Smooth muscle cell (in vitro differentiated cells): ENCODE results near the gene MAD1L1. TPM values are rescaled to one million over a fixed set of nuclear protein-coding genes. Genes with fewer than 3 reads are reported as not detected.

ENCODE experiments used
- DNase-seq: peaks from one replicate; lab custom pipeline; 2025; ENCODE audit not compliant: unreplicated experiment; lab: John Stamatoyannopoulos, UW
- H2AFZ ChIP-seq: fragments of 200-600 bp; sonication (generic); 2 replicates; pipeline ENCODE4 v1.6.0; 2016; ENCODE audit warnings: antibody characterized with exemption, low read depth, mild to moderate bottlenecking
- H3F3A ChIP-seq: fragments of 200-600 bp; sonication (generic); 2 replicates; pipeline ENCODE4 v1.6.0; 2017; ENCODE audit warnings: antibody characterized with exemption, low read depth
- H3K27ac ChIP-seq: fragments of 200-600 bp; sonication (generic); 2 replicates; pipeline ENCODE4 v1.5.1; 2016; ENCODE audit warnings: low read depth, mild to moderate bottlenecking
- H3K27me3 ChIP-seq: fragments of 200-600 bp; sonication (generic); 2 replicates; pipeline ENCODE4 v1.6.1; 2016; ENCODE audit warnings: low read depth, mild to moderate bottlenecking
- H3K36me3 ChIP-seq: fragments of 200-600 bp; sonication (generic); 2 replicates; pipeline ENCODE4 v1.5.1; 2016; ENCODE audit warnings: low read depth
- H3K4me1 ChIP-seq: fragments of 200-600 bp; sonication (generic); 2 replicates; pipeline ENCODE4 v1.5.1; 2016; ENCODE audit warnings: low read depth
- H3K4me2 ChIP-seq: fragments of 200-600 bp; sonication (generic); 2 replicates; pipeline ENCODE4 v1.6.0; 2016; ENCODE audit warnings: mild to moderate bottlenecking
- H3K4me3 ChIP-seq: fragments of 200-600 bp; sonication (generic); 2 replicates; pipeline ENCODE4 v1.5.1; 2016; ENCODE audit warnings: mild to moderate bottlenecking
- H3K79me2 ChIP-seq: fragments of 200-600 bp; sonication (generic); 2 replicates; pipeline ENCODE4 v1.6.0; 2016; ENCODE audit warnings: low read depth, mild to moderate bottlenecking
- H3K9ac ChIP-seq: fragments of 200-600 bp; sonication (generic); 2 replicates; pipeline ENCODE4 v1.6.0; 2016; ENCODE audit warnings: low read depth
- H3K9me3 ChIP-seq: fragments of 200-600 bp; sonication (generic); replicated peaks from 2 replicates; pipeline ENCODE4 v1.5.1; 2016; ENCODE audit warnings: low read depth
- H4K20me1 ChIP-seq: fragments of 200-600 bp; sonication (generic); 2 replicates; pipeline ENCODE4 v1.6.0; 2016; ENCODE audit warnings: low read depth
- CTCF ChIP-seq: fragments of 200-600 bp; sonication (generic); IDR thresholded peaks from 2 replicates; pipeline ENCODE4 v1.5.1; 2017; ENCODE audit warnings: borderline replicate concordance, mild to moderate bottlenecking, antibody characterized with exemption; ENCODE audit not compliant: insufficient read depth, poor library complexity, severe bottlenecking
- WGBS: methylation state at CpG from one replicate; pipeline ENCODE4 v1.1.7; 2016; ENCODE audit warnings: low lambda C conversion rate; 5-methylcytosine and 5-hydroxymethylcytosine counted together
- polyA plus RNA-seq: library from polyadenylated mRNA; unstranded; fragments of >200 nt; fragmentation: Nextera tagmentation; extraction: Ambion mirVana; gene quantifications from 2 replicates; pipeline ENCODE4 v1.2.1, GENCODE V29; 2016
- total RNA-seq: library from RNA; depleted of rRNA; stranded (reverse); fragments of >200 nt; gene quantifications from 2 replicates; pipeline ENCODE4 v1.2.3, GENCODE V29; 2014

Gene MAD1L1
- total and polyA plus RNA-seq, 2 experiments from 2014 or later = 33.4 to 60.7 TPM

GRCh38 chr7:2112261-2113198 lies 120.2 kb downstream of the MAD1L1 start:
- H4K20me1 ChIP-seq = peaks cover 15% of the 10 kb centered on the region
- peaks cover 39% of the 10 kb centered on the region for H3K4me1 ChIP-seq
- H2AFZ ChIP-seq = no peak overlapping the region
- H3K27me3 ChIP-seq = no peaks in the 10 kb centered on the region
- no peak overlapping the region for H3K4me3 ChIP-seq
- H3K79me2 ChIP-seq = no peaks in the 10 kb centered on the region
- H3K36me3 ChIP-seq = no peaks in the 10 kb centered on the region
- no peaks in the 10 kb centered on the region for H3F3A ChIP-seq
- no peaks in the 10 kb centered on the region for H3K9me3 ChIP-seq
- 91% methylated on average over 31 of the region's 31 CpGs for WGBS
- H3K27ac ChIP-seq = no peak overlapping the region
- no peak for TF ChIP-seq CTCF
- H3K9ac ChIP-seq = no peak overlapping the region
- no peak overlapping the region for H3K4me2 ChIP-seq
- DNase-seq = no peak

DNA sequence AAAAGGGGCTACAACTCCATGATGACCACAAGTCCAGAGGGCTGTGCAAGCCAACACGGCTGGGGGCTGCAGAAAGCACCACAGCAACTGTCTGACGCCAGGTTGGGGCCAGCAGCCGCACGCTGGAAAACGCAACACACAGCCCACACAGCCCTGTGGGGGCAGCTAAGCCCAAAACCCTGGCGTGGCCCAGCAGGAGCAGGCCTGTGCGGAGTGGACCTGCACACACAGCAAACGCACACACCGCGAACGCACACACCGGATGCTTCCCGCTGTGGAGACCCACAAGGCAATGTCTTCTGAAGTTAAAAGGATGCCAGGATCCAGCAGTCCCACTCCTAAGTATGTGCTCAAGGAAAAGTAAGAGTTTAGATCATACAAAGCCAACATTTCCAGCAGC lies 121.2 kb downstream of the MAD1L1 start:
- Histone ChIP-seq H3F3A (no peaks in the 10 kb centered on the region), H4K20me1 (peaks cover 7% of the 10 kb centered on the region), H3K9ac (no peak overlapping the region), H3K79me2 (no peaks in the 10 kb centered on the region), H2AFZ (no peak overlapping the region), H3K27ac (no peak overlapping the region), H3K4me1 (peaks cover 49% of the 10 kb centered on the region), H3K4me3 (no peak overlapping the region), H3K36me3 (no peaks in the 10 kb centered on the region), H3K4me2 (no peak overlapping the region), H3K27me3 (no peaks in the 10 kb centered on the region), H3K9me3 (no peaks in the 10 kb centered on the region)
- TF ChIP-seq CTCF = no peak
- 89% methylated on average over 13 of the region's 13 CpGs for WGBS
- no peak for DNase-seq

GRCh38 chr7:2110610-2111396 lies 121.9 kb downstream of the MAD1L1 start:
- H3K9ac ChIP-seq = no peak overlapping the region
- no peaks in the 10 kb centered on the region for H3K9me3 ChIP-seq
- no peak overlapping the region for H3K4me3 ChIP-seq
- peak overlapping the region; percentile 28 for H3K4me2 ChIP-seq
- TF ChIP-seq CTCF = no peak
- no peak for DNase-seq
- WGBS = 79% methylated on average over 34 of the region's 34 CpGs
- no peaks in the 10 kb centered on the region for H3K79me2 ChIP-seq
- no peaks in the 10 kb centered on the region for H3F3A ChIP-seq
- no peaks in the 10 kb centered on the region for H3K36me3 ChIP-seq
- peaks cover 5% of the 10 kb centered on the region for H4K20me1 ChIP-seq
- H3K27ac ChIP-seq = peak overlapping the region; percentile 56
- no peak overlapping the region for H2AFZ ChIP-seq
- H3K27me3 ChIP-seq = no peaks in the 10 kb centered on the region
- peaks cover 55% of the 10 kb centered on the region for H3K4me1 ChIP-seq
